ENCODE results near the gene BRD4. TPM values are rescaled to one million over a fixed set of nuclear protein-coding genes. Genes with fewer than 3 reads are reported as not detected.

BRD4 gene
- total and polyA plus RNA-seq, 2 experiments from 2014 or later, result 63.8 to 115 TPM

GRCh38 chr19:15374105-15374651 lies 41.8 kb upstream of the BRD4 start (continued):
- TF ChIP-seq ZNF462 (CRISPR knock-in tag; IDR thresholded peaks at IDR 0.05) (no peak), EZH2 (IDR thresholded peaks at IDR 0.05; ENCODE audit: low read depth, unreplicated experiment) (no peak), ZNF331 (CRISPR knock-in tag; IDR thresholded peaks at IDR 0.05; ENCODE audit: low read depth) (no peak), ETS1 (IDR thresholded peaks at IDR 0.05) (no peak), EZH2phosphoT487 (IDR thresholded peaks at IDR 0.05; ENCODE audit: unreplicated experiment) (no peak), NANOG (IDR thresholded peaks at IDR 0.05; ENCODE audit: borderline replicate concordance) (no peak)
- TF ChIP-seq, protein P1, sequence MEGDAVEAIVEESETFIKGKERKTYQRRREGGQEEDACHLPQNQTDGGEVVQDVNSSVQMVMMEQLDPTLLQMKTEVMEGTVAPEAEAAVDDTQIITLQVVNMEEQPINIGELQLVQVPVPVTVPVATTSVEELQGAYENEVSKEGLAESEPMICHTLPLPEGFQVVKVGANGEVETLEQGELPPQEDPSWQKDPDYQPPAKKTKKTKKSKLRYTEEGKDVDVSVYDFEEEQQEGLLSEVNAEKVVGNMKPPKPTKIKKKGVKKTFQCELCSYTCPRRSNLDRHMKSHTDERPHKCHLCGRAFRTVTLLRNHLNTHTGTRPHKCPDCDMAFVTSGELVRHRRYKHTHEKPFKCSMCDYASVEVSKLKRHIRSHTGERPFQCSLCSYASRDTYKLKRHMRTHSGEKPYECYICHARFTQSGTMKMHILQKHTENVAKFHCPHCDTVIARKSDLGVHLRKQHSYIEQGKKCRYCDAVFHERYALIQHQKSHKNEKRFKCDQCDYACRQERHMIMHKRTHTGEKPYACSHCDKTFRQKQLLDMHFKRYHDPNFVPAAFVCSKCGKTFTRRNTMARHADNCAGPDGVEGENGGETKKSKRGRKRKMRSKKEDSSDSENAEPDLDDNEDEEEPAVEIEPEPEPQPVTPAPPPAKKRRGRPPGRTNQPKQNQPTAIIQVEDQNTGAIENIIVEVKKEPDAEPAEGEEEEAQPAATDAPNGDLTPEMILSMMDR (conservative IDR thresholded peaks at IDR 0.05; ENCODE audit: low read depth in 2 of 2), result no peak
